ENCODE data around the gene CADM2.

CADM2 gene

GRCh38 chr3:85524104-85524503 is 565.3 kb downstream of the CADM2 start:
- H3K36me3 ChIP-seq (ENCODE audit: control insufficient read depth, insufficient read depth, low read length): no peaks in the 10 kb centered on the region
- no peak for DNase-seq (ENCODE audit: extremely low read depth, insufficient read length)
- no peak overlapping the region for H3K4me3 ChIP-seq (replicated peaks; ENCODE audit: low read depth, low read length)
- TF ChIP-seq, protein P1, sequence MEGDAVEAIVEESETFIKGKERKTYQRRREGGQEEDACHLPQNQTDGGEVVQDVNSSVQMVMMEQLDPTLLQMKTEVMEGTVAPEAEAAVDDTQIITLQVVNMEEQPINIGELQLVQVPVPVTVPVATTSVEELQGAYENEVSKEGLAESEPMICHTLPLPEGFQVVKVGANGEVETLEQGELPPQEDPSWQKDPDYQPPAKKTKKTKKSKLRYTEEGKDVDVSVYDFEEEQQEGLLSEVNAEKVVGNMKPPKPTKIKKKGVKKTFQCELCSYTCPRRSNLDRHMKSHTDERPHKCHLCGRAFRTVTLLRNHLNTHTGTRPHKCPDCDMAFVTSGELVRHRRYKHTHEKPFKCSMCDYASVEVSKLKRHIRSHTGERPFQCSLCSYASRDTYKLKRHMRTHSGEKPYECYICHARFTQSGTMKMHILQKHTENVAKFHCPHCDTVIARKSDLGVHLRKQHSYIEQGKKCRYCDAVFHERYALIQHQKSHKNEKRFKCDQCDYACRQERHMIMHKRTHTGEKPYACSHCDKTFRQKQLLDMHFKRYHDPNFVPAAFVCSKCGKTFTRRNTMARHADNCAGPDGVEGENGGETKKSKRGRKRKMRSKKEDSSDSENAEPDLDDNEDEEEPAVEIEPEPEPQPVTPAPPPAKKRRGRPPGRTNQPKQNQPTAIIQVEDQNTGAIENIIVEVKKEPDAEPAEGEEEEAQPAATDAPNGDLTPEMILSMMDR (IDR thresholded peaks at IDR 0.05; ENCODE audit: insufficient read depth, low read length, poor library complexity, severe bottlenecking): no peak
- no peaks in the 10 kb centered on the region for H3K27me3 ChIP-seq (replicated peaks; ENCODE audit: control insufficient read depth, insufficient read depth, low read length)

DNA sequence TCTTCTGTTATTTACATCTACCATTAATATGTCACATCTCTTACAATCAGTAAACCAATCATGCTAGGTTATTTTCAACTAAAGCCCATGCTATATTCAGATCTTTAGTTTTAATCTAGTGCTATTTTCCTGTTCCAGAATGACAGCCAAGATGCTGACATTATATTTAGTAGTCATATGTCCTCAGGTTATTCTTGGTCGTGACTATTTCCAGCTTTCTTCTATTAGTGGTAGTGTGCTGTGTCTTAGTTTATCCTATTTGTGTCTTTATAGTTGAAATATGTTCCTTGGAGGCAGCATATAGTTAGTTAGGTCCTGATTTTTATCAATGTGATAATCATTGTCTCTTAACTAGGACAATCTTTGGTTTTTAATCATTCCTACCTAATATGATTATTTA is 566.5 kb downstream of the CADM2 start:
- Histone ChIP-seq H3K4me3 (replicated peaks; ENCODE audit: low read depth, low read length) (no peak overlapping the region), H3K27me3 (replicated peaks; ENCODE audit: control insufficient read depth, insufficient read depth, low read length) (no peaks in the 10 kb centered on the region), H3K36me3 (ENCODE audit: control insufficient read depth, insufficient read depth, low read length) (no peaks in the 10 kb centered on the region)
- TF ChIP-seq, protein P1 (IDR thresholded peaks at IDR 0.05; ENCODE audit: insufficient read depth, low read length, poor library complexity, severe bottlenecking): no peak
- DNase-seq (ENCODE audit: extremely low read depth, insufficient read length): no peak

DNA sequence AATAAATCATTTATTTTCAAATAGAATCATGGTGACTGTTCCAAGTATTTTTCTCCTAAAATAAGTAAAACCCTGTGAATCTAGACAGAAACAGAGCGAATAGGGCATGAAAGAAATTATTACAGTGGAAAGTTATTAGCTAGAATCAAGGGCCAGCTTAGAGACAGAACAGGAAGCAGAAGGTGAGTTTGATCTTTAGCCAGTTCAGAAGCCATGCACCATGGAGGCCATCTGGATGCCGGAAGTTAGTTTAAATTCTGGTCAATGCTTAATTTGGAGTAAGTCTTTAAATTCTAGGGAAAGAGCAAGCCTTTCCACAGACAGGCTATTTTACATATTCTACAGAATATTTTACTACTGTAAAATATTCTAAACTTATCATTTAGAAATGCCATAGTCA is 574.8 kb downstream of the CADM2 start:
- H3K36me3 ChIP-seq (ENCODE audit: control insufficient read depth, insufficient read depth, low read length): no peaks in the 10 kb centered on the region
- no peak overlapping the region for H3K4me3 ChIP-seq (replicated peaks; ENCODE audit: low read depth, low read length)
- no peaks in the 10 kb centered on the region for H3K27me3 ChIP-seq (replicated peaks; ENCODE audit: control insufficient read depth, insufficient read depth, low read length)
- DNase-seq (ENCODE audit: extremely low read depth, insufficient read length): no peak
- TF ChIP-seq, protein P1 (IDR thresholded peaks at IDR 0.05; ENCODE audit: insufficient read depth, low read length, poor library complexity, severe bottlenecking): no peak

GRCh38 chr3:85535517-85535916 is 576.7 kb downstream of the CADM2 start:
- Histone ChIP-seq H3K36me3 (ENCODE audit: control insufficient read depth, insufficient read depth, low read length) (no peaks in the 10 kb centered on the region), H3K27me3 (replicated peaks; ENCODE audit: control insufficient read depth, insufficient read depth, low read length) (no peaks in the 10 kb centered on the region), H3K4me3 (replicated peaks; ENCODE audit: low read depth, low read length) (no peak overlapping the region)
- TF ChIP-seq, protein P1 (IDR thresholded peaks at IDR 0.05; ENCODE audit: insufficient read depth, low read length, poor library complexity, severe bottlenecking): no peak
- DNase-seq (ENCODE audit: extremely low read depth, insufficient read length): no peak

DNA sequence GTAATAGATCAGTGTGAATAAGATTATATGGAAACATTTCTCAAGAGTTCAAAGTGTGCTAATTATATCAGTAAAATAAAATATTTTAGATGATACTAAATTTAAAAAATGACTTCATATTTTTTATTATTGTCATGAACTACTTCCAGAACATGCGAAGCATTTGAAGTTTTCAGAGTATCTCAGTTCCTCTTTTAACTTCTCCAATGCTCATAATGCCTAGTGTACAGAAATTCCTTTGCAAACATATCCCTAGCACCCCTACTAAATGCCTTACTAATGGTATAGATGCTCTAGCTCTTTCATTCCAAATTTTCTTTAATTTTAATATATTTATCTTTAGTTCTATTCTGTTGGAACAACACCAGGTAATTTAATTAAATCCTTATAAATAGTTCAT is 580.4 kb downstream of the CADM2 start:
- no peaks in the 10 kb centered on the region for H3K36me3 ChIP-seq (ENCODE audit: control insufficient read depth, insufficient read depth, low read length)
- H3K4me3 ChIP-seq (replicated peaks; ENCODE audit: low read depth, low read length): no peak overlapping the region
- TF ChIP-seq, protein P1 (IDR thresholded peaks at IDR 0.05; ENCODE audit: insufficient read depth, low read length, poor library complexity, severe bottlenecking): no peak
- H3K27me3 ChIP-seq (replicated peaks; ENCODE audit: control insufficient read depth, insufficient read depth, low read length): no peaks in the 10 kb centered on the region
- no peak for DNase-seq (ENCODE audit: extremely low read depth, insufficient read length)

DNA sequence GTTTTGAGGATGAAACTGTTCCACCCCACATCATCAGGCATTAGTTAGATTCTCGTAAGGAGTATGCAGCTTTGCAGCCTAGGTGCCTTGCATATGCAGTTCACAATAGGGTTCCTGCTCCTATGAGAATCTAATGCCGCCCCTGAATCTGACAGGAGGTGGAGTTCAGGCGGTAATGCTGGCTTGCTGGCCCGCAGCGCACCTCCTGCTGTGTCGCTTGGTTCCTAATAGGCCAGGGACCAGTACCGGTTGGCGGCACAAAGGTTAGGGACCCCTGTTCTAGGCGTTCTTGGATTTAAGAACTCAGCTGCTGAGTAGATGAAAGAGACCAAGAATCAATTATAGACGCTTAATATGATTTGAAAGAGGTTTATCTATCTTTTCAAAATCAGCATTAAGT is 595.4 kb downstream of the CADM2 start:
- Histone ChIP-seq H3K27me3 (replicated peaks; ENCODE audit: control insufficient read depth, insufficient read depth, low read length) (no peaks in the 10 kb centered on the region), H3K4me3 (replicated peaks; ENCODE audit: low read depth, low read length) (no peak overlapping the region), H3K36me3 (ENCODE audit: control insufficient read depth, insufficient read depth, low read length) (no peaks in the 10 kb centered on the region)
- no peak for DNase-seq (ENCODE audit: extremely low read depth, insufficient read length)
- TF ChIP-seq, protein P1 (IDR thresholded peaks at IDR 0.05; ENCODE audit: insufficient read depth, low read length, poor library complexity, severe bottlenecking): no peak

Measured in GM06990 (cell line).